Measurements from ENCODE around the gene IL20.

GRCh38 chr1:206833801-206834200 lies 31.6 kb upstream of the IL20 start:
- TF ChIP-seq BRCA1 (IDR thresholded peaks at IDR 0.05; ENCODE audit: low read depth, low read length) (no peak), CTCF (IDR thresholded peaks at IDR 0.05; ENCODE audit: control extremely low read depth in 1 of 3, insufficient read depth in 1 of 3, low read depth in 1 of 3, low read length in 3 of 3) (no peak), POLR2A (IDR thresholded peaks at IDR 0.05; ENCODE audit: control extremely low read depth in 1 of 2, low read depth in 2 of 2, low read length in 2 of 2) (no peak), TCF12 (IDR thresholded peaks at IDR 0.05; ENCODE audit: low read depth, low read length) (no peak), POLR2AphosphoS5 (IDR thresholded peaks at IDR 0.05; ENCODE audit: low read depth, low read length) (no peak), TEAD4 (IDR thresholded peaks at IDR 0.05; ENCODE audit: low read depth, low read length) (no peak)

Measured in H1 (cell line).